Gastroesophageal sphincter (tissue), 3 donors: ENCODE results near the gene EPO.
"Not testable (repeated sequence)": the region's sequence is repeated elsewhere in the genome, so short reads cannot be mapped to it uniquely, and the experiment has no call there.

ENCODE experiments used
- EP300 ChIP-seq: sonication (generic); formaldehyde crosslinking; IDR thresholded peaks from one replicate; pipeline ENCODE4 v1.6.1; 2017; ENCODE audit warnings: antibody characterized with exemption, mild to moderate bottlenecking
- POLR2A ChIP-seq, 2 donors: fragments of 450-650 bp; IDR thresholded peaks; one replicate each; pipeline ENCODE4 v1.6.1; 2017; ENCODE audit warnings: antibody characterized with exemption in 2 of 2, mild to moderate bottlenecking in 2 of 2, moderate library complexity in 1 of 2
- POLR2AphosphoS5 ChIP-seq: sonication (generic); formaldehyde crosslinking; IDR thresholded peaks from one replicate; pipeline ENCODE4 v1.6.1; 2017; ENCODE audit warnings: antibody characterized with exemption
- TF ChIP-seq, protein P1 (sequence below), 4 experiments: fragments of 200-600 bp in 2 of 4; fragments of 450-650 bp in 2 of 4; sonication (generic) in 1 of 4; IDR thresholded peaks; one replicate each; pipeline ENCODE4 v1.5.1; 2017 to 2019; ENCODE audit warnings: antibody characterized with exemption in 4 of 4, mild to moderate bottlenecking in 2 of 4, moderate library complexity in 2 of 4

DNA sequence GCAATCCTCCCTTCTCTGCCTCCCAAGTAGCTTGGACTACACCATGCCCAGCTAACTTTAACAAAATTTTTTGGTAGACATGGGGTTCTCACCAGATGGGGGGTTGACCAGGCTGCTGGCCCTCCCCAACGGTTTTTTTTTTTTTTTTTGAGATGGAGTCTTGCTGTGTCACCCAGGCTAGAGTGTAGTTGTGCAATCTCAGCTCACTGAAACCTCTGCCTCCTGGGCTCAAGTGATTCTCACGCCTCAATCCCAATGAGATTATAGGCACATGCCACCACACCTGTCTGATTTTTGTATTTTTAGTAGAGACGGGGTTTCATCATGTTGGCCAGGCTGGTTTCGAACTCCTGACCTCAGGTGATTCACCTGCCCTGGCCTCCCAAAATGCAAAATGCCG lies 42.6 kb downstream of the EPO start:
- TF ChIP-seq, protein P1, sequence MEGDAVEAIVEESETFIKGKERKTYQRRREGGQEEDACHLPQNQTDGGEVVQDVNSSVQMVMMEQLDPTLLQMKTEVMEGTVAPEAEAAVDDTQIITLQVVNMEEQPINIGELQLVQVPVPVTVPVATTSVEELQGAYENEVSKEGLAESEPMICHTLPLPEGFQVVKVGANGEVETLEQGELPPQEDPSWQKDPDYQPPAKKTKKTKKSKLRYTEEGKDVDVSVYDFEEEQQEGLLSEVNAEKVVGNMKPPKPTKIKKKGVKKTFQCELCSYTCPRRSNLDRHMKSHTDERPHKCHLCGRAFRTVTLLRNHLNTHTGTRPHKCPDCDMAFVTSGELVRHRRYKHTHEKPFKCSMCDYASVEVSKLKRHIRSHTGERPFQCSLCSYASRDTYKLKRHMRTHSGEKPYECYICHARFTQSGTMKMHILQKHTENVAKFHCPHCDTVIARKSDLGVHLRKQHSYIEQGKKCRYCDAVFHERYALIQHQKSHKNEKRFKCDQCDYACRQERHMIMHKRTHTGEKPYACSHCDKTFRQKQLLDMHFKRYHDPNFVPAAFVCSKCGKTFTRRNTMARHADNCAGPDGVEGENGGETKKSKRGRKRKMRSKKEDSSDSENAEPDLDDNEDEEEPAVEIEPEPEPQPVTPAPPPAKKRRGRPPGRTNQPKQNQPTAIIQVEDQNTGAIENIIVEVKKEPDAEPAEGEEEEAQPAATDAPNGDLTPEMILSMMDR (IDR thresholded peaks at IDR 0.05) = not testable (repeated sequence)
- not testable (repeated sequence) for TF ChIP-seq POLR2AphosphoS5; POLR2A (IDR thresholded peaks at IDR 0.05); EP300
